Activated naive CD4-positive, alpha-beta T cell treated with anti-CD3 and anti-CD28 coated beads for 36 hours (primary cell): ENCODE results near the gene VEGFA. TPM values are rescaled to one million over a fixed set of nuclear protein-coding genes. Genes with fewer than 3 reads are reported as not detected.

Experiments used
- CTCF ChIA-PET: fragments of 350-600 bp; sonication (Branson Sonifier 250); formaldehyde crosslinking; loops from one replicate; lab custom pipeline; 2021; ENCODE audit warnings: antibody characterized with exemption; lab: Charles Lee
- DNase-seq: peaks from one replicate; pipeline ENCODE4 v3.0.0-alpha.2; 2020
- H3K27ac Mint-ChIP-seq: one replicate; pipeline ENCODE4 v1.8.0; 2021; ENCODE audit warnings: mild to moderate bottlenecking, mixed read lengths
- H3K27me3 Mint-ChIP-seq: one replicate; pipeline ENCODE4 v1.8.0; 2021; ENCODE audit warnings: low read depth, mixed read lengths
- H3K36me3 Mint-ChIP-seq: one replicate; pipeline ENCODE4 v1.8.0; 2021; ENCODE audit warnings: low read depth, mixed read lengths
- H3K4me1 Mint-ChIP-seq: one replicate; pipeline ENCODE4 v1.8.0; 2021; ENCODE audit warnings: low read depth, mixed read lengths
- H3K4me3 Mint-ChIP-seq: one replicate; pipeline ENCODE4 v1.8.0; 2021; ENCODE audit warnings: mild to moderate bottlenecking, moderate library complexity, mixed read lengths
- H3K9me3 Mint-ChIP-seq: one replicate; pipeline ENCODE4 v1.8.0; 2021; ENCODE audit warnings: mixed read lengths
- intact Hi-C: fragments of 100-400 bp; cut with micrococcal nuclease; formaldehyde crosslinking; loops from one replicate; pipeline ENCODE4 v1.15.1; 2023
- total RNA-seq, 2 experiments: library from RNA; stranded (reverse); gene quantifications; one replicate each; pipeline ENCODE4 v1.2.3, GENCODE V29; 2021

VEGFA gene
- total RNA-seq, 2 experiments from 2014 or later = 35.9 to 37.3 TPM

DNA sequence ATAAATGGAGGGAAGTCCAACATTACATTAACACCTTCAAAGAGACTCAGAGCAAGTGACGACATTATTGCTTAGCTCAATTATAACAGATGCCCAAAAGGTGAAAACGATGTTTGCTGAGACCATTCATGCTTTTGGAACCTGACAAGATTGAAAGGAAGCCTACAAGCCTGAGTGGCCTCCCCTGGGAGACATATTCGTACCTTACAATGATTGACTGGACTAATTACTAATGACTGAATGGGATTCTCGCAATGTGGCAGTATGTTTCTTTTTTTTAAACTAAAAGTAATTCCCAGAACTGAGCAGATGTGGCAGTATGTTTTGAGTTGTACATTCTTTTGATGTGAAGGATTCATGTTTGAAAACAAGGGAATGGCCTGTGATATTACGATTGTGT, 49.9 kb downstream of the VEGFA start:
- no peaks in the 10 kb centered on the region for H3K27me3 Mint-ChIP-seq
- no peak overlapping the region for H3K4me3 Mint-ChIP-seq
- CTCF ChIA-PET = interaction anchor here (0.6 to 0.7 kb wide), 3 partner anchors 29 to 223 kb away, joined by 3 read pairs; no protein-coding TSS in a partner anchor
- no peaks in the 10 kb centered on the region for H3K36me3 Mint-ChIP-seq
- no peaks in the 10 kb centered on the region for H3K9me3 Mint-ChIP-seq
- intact Hi-C loops = no loop called here
- no peaks in the 10 kb centered on the region for H3K4me1 Mint-ChIP-seq
- DNase-seq = no peak
- H3K27ac Mint-ChIP-seq = no peak overlapping the region

DNA sequence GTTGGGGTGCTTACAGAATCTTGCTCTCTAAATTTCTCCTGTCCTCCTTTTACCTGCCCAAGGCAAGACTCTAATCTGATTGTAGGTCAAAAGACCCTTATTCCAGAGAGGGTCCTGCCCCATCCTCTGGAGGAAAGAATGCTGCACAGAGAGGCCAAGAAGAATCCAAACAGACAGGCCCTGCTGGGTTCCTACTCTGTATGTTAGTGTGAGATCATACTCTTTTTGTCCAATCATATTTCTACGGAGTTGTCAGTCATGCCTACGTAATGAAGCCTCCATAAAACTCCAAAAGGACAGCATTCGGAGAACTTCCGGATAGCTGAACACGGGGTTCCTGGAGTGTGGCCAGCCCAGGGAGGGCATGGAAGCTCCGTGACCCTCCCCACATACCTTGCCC, 50.5 kb downstream of the VEGFA start:
- no peak for DNase-seq
- intact Hi-C loops = no loop called here
- H3K4me1 Mint-ChIP-seq = no peaks in the 10 kb centered on the region
- no peaks in the 10 kb centered on the region for H3K27me3 Mint-ChIP-seq
- no peaks in the 10 kb centered on the region for H3K9me3 Mint-ChIP-seq
- CTCF ChIA-PET = interaction anchor here (0.6 kb wide), 2 partner anchors 99 to 223 kb away, joined by 3 read pairs; no protein-coding TSS in a partner anchor
- no peak overlapping the region for H3K27ac Mint-ChIP-seq
- no peak overlapping the region for H3K4me3 Mint-ChIP-seq
- H3K36me3 Mint-ChIP-seq = no peaks in the 10 kb centered on the region

DNA sequence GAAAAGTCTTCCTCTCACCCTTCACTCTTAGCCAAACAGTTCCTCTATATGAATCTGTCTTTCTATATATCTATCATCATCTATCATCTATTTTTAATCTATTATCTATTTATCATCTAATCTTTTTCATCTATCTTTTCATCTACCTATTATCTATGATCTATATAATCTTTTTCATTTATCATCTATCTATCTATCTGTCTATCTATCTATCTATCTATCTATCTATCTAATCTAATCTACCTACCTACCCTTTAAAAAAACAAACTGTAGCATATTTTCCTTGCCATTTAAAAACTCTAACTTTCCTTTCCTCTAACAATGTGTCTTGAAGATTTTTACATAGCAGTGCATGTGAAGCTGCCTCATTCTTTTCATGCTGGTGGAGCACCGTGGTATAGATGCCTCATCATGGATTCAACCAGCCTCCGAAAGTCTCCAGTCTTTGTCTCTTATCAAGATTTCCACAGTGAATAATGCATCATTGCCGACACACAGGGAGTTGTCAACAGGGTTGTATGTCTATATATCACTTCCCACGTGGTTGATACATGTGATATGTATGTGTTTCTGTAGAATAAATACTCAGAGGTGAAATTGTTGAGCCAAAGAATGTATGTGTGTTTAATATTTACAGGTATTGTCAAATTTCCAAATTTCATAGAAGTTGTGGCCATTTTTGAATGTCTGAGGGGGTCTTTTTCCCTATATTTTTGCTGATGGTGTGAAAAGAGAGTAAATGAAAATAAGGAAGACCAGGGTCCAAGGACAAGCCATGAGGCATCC, 51.3 kb downstream of the VEGFA start:
- Mint-ChIP-seq H3K9me3 (no peaks in the 10 kb centered on the region), H3K4me3 (no peak overlapping the region), H3K27ac (no peak overlapping the region), H3K27me3 (no peaks in the 10 kb centered on the region), H3K36me3 (no peaks in the 10 kb centered on the region), H3K4me1 (no peaks in the 10 kb centered on the region)
- CTCF ChIA-PET = interaction anchor here (0.6 kb wide), 1 partner anchor 107 kb away, joined by 3 read pairs; no protein-coding TSS in a partner anchor
- intact Hi-C loops = no loop called here
- no peak for DNase-seq

DNA sequence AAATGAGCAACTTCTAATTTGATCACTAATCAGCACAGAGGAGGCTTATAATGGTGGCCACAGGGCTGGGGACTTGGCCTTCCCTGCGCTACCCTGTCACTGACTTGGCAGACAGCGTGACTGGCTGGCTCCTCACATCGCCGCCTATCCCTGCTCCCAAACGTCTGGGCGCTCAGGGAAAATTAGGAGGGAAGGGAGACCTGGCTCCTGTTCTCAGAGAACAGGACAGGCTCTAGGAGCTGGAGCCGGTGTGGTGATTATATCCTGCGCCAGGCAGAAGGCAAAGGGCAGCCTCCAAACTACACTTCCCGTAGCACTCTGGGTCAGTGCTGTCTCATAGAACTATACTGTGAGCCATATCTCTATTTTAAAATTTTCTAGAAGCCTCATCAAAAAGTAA, 53.4 kb downstream of the VEGFA start:
- no peaks in the 10 kb centered on the region for H3K27me3 Mint-ChIP-seq
- H3K36me3 Mint-ChIP-seq = no peaks in the 10 kb centered on the region
- no peak overlapping the region for H3K4me3 Mint-ChIP-seq
- DNase-seq = no peak
- no peak overlapping the region for H3K27ac Mint-ChIP-seq
- H3K4me1 Mint-ChIP-seq = no peaks in the 10 kb centered on the region
- intact Hi-C loops = no loop called here
- CTCF ChIA-PET = no interaction called here
- H3K9me3 Mint-ChIP-seq = no peaks in the 10 kb centered on the region

DNA sequence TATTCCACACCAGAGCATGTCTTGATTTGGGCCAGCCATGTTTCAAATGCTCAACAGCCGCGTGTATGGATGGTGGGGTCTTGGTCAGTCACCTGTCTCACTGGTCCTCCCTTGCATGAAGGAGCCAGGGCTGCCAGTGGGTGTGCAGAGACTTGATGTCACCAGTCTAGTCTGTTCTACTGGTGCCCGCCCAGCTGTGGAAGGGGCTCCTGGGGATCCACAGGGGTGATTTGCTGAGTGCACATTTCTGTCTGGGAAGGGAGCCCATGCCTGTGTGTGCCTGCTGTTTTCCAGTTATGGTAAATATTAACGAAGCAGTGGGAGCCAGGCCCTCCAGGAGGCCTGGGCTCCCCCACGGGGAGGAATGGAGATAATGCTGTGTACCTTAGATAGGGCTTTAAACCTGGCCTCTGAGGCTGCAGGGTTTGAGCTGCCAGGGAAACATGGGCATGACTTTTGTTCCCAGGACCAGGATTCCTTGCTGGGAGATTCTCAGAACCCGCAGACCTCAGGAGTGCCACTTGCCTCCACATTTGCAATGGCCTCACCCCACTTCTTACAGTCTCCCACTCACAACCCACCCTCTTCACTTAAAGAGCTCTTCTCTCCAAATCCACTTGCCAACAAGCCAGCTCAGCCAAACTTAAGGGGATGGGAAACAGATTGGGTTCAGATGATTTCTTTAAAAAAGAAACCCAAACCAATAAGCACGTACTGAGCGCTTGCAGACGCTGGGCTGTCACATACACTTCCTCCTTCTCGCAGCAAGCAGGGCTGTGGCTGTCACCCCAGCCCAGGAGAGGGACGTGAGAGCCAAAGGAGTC, 54.1 kb downstream of the VEGFA start:
- Mint-ChIP-seq H3K27ac (no peak overlapping the region), H3K4me1 (no peaks in the 10 kb centered on the region), H3K9me3 (no peaks in the 10 kb centered on the region), H3K36me3 (no peaks in the 10 kb centered on the region), H3K4me3 (no peak overlapping the region), H3K27me3 (no peaks in the 10 kb centered on the region)
- CTCF ChIA-PET = no interaction called here
- no peak for DNase-seq
- intact Hi-C loops = no loop called here

DNA sequence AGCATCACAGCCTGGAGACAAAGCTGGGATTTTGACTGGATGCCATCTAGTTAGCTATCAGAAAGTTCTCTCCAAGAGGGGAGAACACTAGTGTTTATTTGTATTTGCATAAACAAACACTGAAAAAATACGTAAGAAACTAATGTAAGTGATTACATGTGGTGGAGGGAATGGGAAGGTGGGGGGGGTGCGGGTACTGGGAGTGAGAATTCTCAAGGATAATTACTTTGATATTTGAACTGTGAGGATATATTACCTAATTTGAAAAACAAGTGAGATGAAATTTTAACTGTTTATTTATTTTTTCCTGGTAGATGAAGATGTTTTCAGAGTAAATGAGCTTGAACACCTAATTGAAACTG, 54.7 kb downstream of the VEGFA start:
- H3K4me1 Mint-ChIP-seq = no peaks in the 10 kb centered on the region
- H3K27ac Mint-ChIP-seq = no peak overlapping the region
- H3K27me3 Mint-ChIP-seq = no peaks in the 10 kb centered on the region
- H3K36me3 Mint-ChIP-seq = no peaks in the 10 kb centered on the region
- H3K9me3 Mint-ChIP-seq = no peaks in the 10 kb centered on the region
- H3K4me3 Mint-ChIP-seq = no peak overlapping the region
- CTCF ChIA-PET = interaction anchor here (0.7 kb wide), 1 partner anchor 520 kb away, joined by 3 read pairs; no protein-coding TSS in a partner anchor
- DNase-seq = no peak
- intact Hi-C loops = no loop called here

DNA sequence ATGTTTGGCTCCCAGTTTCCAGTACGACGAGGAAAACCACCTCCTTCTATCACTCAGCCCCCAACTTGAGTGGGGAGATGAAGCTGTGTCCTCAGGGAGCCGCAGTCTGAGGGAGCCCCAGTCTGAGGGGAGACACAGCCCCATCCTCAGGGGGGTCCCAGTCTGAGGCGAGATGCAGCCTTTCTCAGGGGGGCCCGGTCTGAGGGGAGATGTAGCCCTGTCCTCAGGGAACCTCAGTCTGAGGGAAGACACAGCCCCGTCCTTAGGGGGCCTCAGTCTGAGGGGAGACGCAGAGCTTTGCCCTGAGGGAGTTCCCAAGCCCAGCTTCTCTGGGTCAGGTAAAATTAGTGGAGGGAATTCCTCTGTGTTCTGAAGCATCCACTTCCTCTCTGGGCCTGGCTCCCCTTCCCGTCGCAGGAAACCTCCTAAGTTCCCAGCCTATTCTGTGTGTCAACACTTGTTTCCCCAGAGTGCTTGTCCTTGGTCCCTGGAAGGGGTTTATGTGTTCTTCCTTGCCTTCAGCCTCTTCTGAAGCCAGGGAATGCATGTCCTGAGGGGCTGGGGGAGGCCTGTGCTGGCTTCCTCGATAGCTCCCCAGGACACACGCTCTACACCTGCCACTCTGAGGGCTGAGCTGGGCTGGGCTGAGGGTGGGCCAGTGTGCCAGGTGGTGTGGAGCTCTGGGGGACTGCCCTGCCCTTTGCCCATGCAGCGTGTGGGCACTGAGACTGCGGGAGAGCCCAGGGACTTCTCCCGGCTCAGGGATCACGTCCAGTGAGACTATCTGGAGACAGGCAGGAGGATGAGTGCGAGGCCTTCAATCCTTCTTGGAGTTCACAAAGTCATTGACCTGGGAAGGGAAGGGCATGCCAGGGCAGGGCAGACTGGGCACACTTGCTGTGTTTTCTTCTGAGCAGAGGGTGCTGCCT, 55.4 kb downstream of the VEGFA start:
- CTCF ChIA-PET = interaction anchor here (0.7 kb wide), 1 partner anchor 519 kb away, joined by 3 read pairs; no protein-coding TSS in a partner anchor
- H3K27ac Mint-ChIP-seq = no peak overlapping the region
- no peaks in the 10 kb centered on the region for H3K9me3 Mint-ChIP-seq
- H3K27me3 Mint-ChIP-seq = no peaks in the 10 kb centered on the region
- no peaks in the 10 kb centered on the region for H3K4me1 Mint-ChIP-seq
- intact Hi-C loops = no loop called here
- no peak for DNase-seq
- H3K36me3 Mint-ChIP-seq = no peaks in the 10 kb centered on the region
- H3K4me3 Mint-ChIP-seq = no peak overlapping the region

DNA sequence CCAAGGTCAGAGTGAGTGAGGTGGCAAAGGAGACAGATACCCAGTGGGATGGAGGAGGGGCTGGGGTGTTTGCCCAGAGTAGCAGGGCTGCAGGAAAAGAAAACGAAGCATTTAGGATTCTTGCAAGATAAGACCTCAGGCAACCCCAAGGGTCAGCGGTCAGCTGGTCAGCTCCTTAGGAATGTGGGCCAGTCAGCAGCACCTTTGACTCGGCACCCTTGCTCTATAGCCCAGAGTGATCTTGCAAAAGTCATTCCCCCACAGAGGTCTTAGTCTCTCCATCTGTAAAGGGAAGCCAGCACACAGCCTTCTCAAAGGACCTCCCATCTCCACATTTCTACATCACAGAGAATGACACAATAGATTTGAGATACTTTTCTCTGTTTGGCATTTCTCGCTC, 56.7 kb downstream of the VEGFA start:
- Mint-ChIP-seq H3K27ac (no peak overlapping the region), H3K4me3 (no peak overlapping the region), H3K27me3 (no peaks in the 10 kb centered on the region), H3K36me3 (no peaks in the 10 kb centered on the region), H3K9me3 (no peaks in the 10 kb centered on the region), H3K4me1 (no peaks in the 10 kb centered on the region)
- DNase-seq = no peak
- CTCF ChIA-PET = no interaction called here
- intact Hi-C loops = no loop called here

DNA sequence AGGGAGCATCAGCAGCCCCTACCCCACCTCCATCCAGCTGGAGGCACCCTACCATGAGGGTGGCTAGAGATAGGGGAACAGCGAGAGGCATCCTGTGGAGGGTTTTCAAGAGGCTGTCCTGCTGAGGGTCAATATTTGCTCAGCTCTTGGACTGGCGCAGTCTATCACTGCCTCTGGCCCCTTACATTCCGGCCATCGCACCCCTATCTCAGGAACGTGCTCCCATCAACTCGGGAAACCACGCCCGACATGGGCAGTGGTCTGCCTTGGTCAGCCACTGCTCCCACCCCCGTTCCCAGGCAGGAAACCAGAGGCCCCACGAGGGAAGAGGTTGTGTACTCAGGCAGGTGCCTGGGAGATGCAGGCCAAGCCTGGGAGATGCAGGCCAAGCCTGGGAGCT, 57.9 kb downstream of the VEGFA start:
- no peaks in the 10 kb centered on the region for H3K9me3 Mint-ChIP-seq
- CTCF ChIA-PET = no interaction called here
- no peaks in the 10 kb centered on the region for H3K36me3 Mint-ChIP-seq
- H3K4me3 Mint-ChIP-seq = no peak overlapping the region
- H3K4me1 Mint-ChIP-seq = no peaks in the 10 kb centered on the region
- no peak overlapping the region for H3K27ac Mint-ChIP-seq
- no peaks in the 10 kb centered on the region for H3K27me3 Mint-ChIP-seq
- no peak for DNase-seq
- intact Hi-C loops = no loop called here

DNA sequence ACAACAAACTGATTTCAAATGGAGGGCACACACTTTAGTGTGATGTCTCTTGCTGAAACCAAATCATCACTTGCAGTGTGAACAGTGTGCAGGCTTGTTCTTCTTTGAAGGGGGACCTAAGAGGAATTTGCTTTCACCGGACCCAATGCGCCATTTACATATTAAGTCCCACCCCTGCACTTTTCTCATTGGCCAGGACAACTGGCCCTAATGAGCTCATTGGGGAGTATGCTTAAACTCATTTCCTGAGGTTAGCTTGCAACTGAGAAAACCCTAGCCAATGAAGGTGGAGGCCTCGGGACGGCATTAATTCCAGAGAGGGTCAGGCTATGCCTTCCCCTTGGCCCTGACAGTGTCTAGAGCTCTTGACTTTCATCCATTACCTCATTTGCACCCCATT, 58.7 kb downstream of the VEGFA start:
- no peaks in the 10 kb centered on the region for H3K9me3 Mint-ChIP-seq
- no peaks in the 10 kb centered on the region for H3K36me3 Mint-ChIP-seq
- intact Hi-C loops = no loop called here
- H3K27ac Mint-ChIP-seq = no peak overlapping the region
- H3K4me3 Mint-ChIP-seq = no peak overlapping the region
- DNase-seq = no peak
- H3K4me1 Mint-ChIP-seq = no peaks in the 10 kb centered on the region
- H3K27me3 Mint-ChIP-seq = no peaks in the 10 kb centered on the region
- CTCF ChIA-PET = interaction anchor here (0.6 kb wide), 1 partner anchor 59 kb away, joined by 3 read pairs; no protein-coding TSS in a partner anchor

DNA sequence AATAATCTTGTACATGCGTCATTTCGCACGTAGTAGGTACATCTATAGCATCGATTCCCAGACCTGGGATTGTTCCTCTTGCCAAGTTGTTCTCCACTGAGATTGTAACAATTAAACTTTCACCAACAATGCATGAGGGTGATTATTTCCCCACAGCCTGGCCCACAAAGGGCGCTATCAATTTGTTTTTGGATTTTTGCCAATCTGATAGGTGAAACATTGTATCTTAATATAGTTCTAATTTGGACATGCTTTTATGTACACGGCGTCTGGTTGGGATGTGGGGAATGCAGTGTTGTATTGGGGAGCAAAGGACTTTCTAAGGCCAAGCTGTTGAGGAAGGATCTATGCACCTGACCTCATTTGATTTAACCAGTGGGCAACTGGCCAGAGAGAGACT, 59.5 kb downstream of the VEGFA start:
- no peaks in the 10 kb centered on the region for H3K27me3 Mint-ChIP-seq
- no peaks in the 10 kb centered on the region for H3K36me3 Mint-ChIP-seq
- CTCF ChIA-PET = no interaction called here
- no peaks in the 10 kb centered on the region for H3K9me3 Mint-ChIP-seq
- H3K4me3 Mint-ChIP-seq = no peak overlapping the region
- no peak overlapping the region for H3K27ac Mint-ChIP-seq
- intact Hi-C loops = no loop called here
- no peaks in the 10 kb centered on the region for H3K4me1 Mint-ChIP-seq
- no peak for DNase-seq

DNA sequence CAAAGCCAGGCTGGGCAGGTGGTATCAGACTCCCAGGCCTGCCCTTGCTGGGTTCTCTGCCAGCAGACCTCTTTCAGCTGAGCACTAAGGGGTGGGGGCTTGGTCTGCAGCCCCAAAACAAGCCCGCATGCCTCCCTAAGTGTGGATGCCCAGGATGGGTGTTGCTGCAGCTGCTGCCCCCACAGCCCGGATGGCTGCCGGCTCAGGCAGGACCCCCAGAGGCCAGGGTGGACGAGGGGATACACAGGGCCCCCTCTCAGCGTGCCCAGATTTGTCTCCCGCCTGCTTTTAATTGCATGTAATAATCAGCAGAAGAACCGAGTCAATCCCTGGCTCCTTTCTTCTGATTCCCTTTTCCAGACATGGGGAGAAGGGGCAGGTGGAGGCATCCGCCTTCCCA, 60.8 kb downstream of the VEGFA start:
- no peak for DNase-seq
- H3K27ac Mint-ChIP-seq = no peak overlapping the region
- H3K4me3 Mint-ChIP-seq = no peak overlapping the region
- intact Hi-C loops = no loop called here
- no peaks in the 10 kb centered on the region for H3K9me3 Mint-ChIP-seq
- CTCF ChIA-PET = no interaction called here
- H3K4me1 Mint-ChIP-seq = no peaks in the 10 kb centered on the region
- H3K27me3 Mint-ChIP-seq = no peaks in the 10 kb centered on the region
- H3K36me3 Mint-ChIP-seq = no peaks in the 10 kb centered on the region
